BJ (cell line): ENCODE data around the gene RHOBTB3. TPM values are rescaled to one million over a fixed set of nuclear protein-coding genes. Genes with fewer than 3 reads are reported as not detected.

ENCODE experiments used
- CTCF ChIA-PET: fragments of 350-600 bp; formaldehyde crosslinking; extraction: SDS; loops from one replicate; lab custom pipeline; 2021; ENCODE audit warnings: antibody characterized with exemption, inconsistent platforms; lab: Yijun Ruan, JAX
- POLR2A ChIA-PET: fragments of 300-600 bp; sonication (Branson Sonifier 250); formaldehyde crosslinking; extraction: SDS; loops from one replicate; lab custom pipeline; 2021; ENCODE audit warnings: antibody characterized with exemption; lab: Charles Lee
- DNase-seq: peaks from one replicate; pipeline ENCODE4 v3.0.0-alpha.2; 2011; ENCODE audit warnings: low read depth
- H3K27me3 ChIP-seq: 2 replicates; pipeline ENCODE4 v1.6.0; 2011; ENCODE audit warnings: low read length; ENCODE audit not compliant: control insufficient read depth, insufficient read depth
- H3K36me3 ChIP-seq: 2 replicates; pipeline ENCODE4 v1.5.1; 2011; ENCODE audit warnings: low read length; ENCODE audit not compliant: control insufficient read depth, insufficient read depth
- H3K4me3 ChIP-seq: 2 replicates; pipeline ENCODE4 v1.5.1; 2011; ENCODE audit warnings: low read depth, mild to moderate bottlenecking, control low read depth, low read length
- CTCF ChIP-seq: IDR thresholded peaks from 2 replicates; pipeline ENCODE4 v1.5.1; 2011; ENCODE audit warnings: low read depth, mild to moderate bottlenecking, control low read depth, inconsistent platforms, low read length, moderate library complexity; ENCODE audit not compliant: insufficient read depth
- polyA plus RNA-seq: library from polyadenylated mRNA; depleted of rRNA; stranded (reverse); fragments of >200 nt; gene quantifications from 2 replicates; pipeline ENCODE4 v1.2.3, GENCODE V29; 2011

RHOBTB3 gene
- polyA plus RNA-seq, 1 experiment: 320 TPM

GRCh38 chr5:95717439-95717838 is 13.7 kb upstream of the RHOBTB3 start:
- DNase-seq: no peak
- Histone ChIP-seq H3K27me3 (no peaks in the 10 kb centered on the region), H3K36me3 (no peaks in the 10 kb centered on the region), H3K4me3 (no peak overlapping the region)
- POLR2A ChIA-PET: no interaction called here
- TF ChIP-seq CTCF: no peak
- CTCF ChIA-PET: interaction anchor here (0.7 to 1.4 kb wide), 2 partner anchors 53 to 993 kb away, joined by 3 to 4 read pairs; no protein-coding TSS in a partner anchor

GRCh38 chr5:95718203-95718602 is 12.9 kb upstream of the RHOBTB3 start:
- TF ChIP-seq CTCF: no peak
- Histone ChIP-seq H3K27me3 (no peaks in the 10 kb centered on the region), H3K4me3 (no peak overlapping the region), H3K36me3 (no peaks in the 10 kb centered on the region)
- POLR2A ChIA-PET: no interaction called here
- DNase-seq: no peak
- CTCF ChIA-PET: interaction anchor here (0.7 to 1.4 kb wide), 2 partner anchors 54 to 992 kb away, joined by 3 to 4 read pairs; no protein-coding TSS in a partner anchor

GRCh38 chr5:95718738-95719137 is 12.4 kb upstream of the RHOBTB3 start:
- no peak for TF ChIP-seq CTCF
- CTCF ChIA-PET: interaction anchor here (1.4 kb wide), 1 partner anchor 55 kb away, joined by 4 read pairs; no protein-coding TSS in a partner anchor
- POLR2A ChIA-PET: no interaction called here
- no peaks in the 10 kb centered on the region for H3K27me3 ChIP-seq
- no peak overlapping the region for H3K4me3 ChIP-seq
- H3K36me3 ChIP-seq: no peaks in the 10 kb centered on the region
- DNase-seq: no peak

GRCh38 chr5:95720094-95720786 is 10.9 kb upstream of the RHOBTB3 start:
- Histone ChIP-seq H3K4me3 (no peak overlapping the region), H3K27me3 (no peaks in the 10 kb centered on the region), H3K36me3 (no peaks in the 10 kb centered on the region)
- ChIA-PET CTCF (interaction anchor here (1.4 to 1.6 kb wide), 2 partner anchors 56 to 76 kb away, joined by 5 to 7 read pairs; no protein-coding TSS in a partner anchor), POLR2A (interaction anchor here (0.6 to 0.7 kb wide), 2 partner anchors 172 to 292 kb away, joined by 3 read pairs; no protein-coding TSS in a partner anchor)
- peak; percentile 82 for DNase-seq
- no peak for TF ChIP-seq CTCF

- ChIA-PET POLR2A (interaction anchor here (0.6 to 0.7 kb wide), 3 partner anchors 12 to 533 kb away, joined by 3 to 6 read pairs (median 5); no protein-coding TSS in a partner anchor), CTCF (interaction anchor here (1.4 to 1.6 kb wide), 2 partner anchors 57 to 78 kb away, joined by 5 to 7 read pairs; no protein-coding TSS in a partner anchor)
- no peak for DNase-seq
- TF ChIP-seq CTCF: no peak
- Histone ChIP-seq H3K27me3 (no peaks in the 10 kb centered on the region), H3K36me3 (no peaks in the 10 kb centered on the region), H3K4me3 (no peak overlapping the region)
These were observed 9.4 kb upstream of the RHOBTB3 start for GRCh38 chr5:95721582-95722295.
